ENCODE data around the gene MECP2. TPM values are rescaled to one million over a fixed set of nuclear protein-coding genes. Genes with fewer than 3 reads are reported as not detected.

The MECP2 gene
- total RNA-seq, 2 donors from 2014 or later = 34.4 to 35.3 TPM

DNA sequence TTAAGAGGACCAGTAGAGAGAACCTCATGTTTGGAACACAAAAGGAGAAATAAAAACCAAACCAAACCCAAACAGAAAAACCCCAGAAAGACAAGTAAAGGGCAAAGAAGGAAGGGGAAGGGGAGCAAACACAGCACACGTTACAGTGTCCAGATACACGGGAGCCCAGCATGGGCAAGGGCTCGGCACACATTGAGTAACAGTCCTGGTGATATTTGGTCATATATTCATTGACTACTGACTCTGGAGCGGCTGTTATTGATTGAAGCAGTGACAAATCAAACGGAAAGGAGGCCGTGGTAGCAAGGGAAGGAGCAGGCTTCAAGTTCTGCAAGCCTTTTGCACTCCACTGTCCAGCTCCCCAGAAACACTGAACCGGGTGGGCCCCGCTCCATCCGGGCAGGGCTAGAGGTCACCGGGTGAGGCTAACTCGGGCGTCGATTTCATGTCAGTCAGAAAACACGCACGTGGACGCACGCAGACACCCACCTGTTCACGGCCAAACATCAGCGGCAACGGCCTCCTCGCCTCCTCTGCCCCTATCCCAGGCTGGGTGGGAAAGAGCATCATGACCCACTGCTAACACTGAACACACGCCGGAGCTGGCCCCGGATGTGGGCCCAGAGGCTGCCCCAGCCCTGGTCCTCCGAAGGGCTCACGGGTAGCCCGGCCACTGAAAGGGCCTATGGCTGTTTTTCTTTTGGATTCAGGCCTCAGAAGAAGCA is 74.1 kb downstream of the MECP2 start:
- WGBS, 2 experiments (ENCODE audit: insufficient coverage in 1 of 2, insufficient read length in 1 of 2) = 91 to 96% methylated on average over 8 to 27 of the region's 27 CpGs
- DNase-seq = no peak
- Histone ChIP-seq H3K4me1 (ENCODE audit: control insufficient read depth, insufficient read depth, low read length) (no peaks in the 10 kb centered on the region), H3K27ac (ENCODE audit: low read depth, low read length) (no peak overlapping the region), H3K27me3 (ENCODE audit: control insufficient read depth, insufficient read depth, low read length, poor library complexity, severe bottlenecking) (no peaks in the 10 kb centered on the region), H3K9ac (ENCODE audit: extremely low read depth, low read length, poor library complexity, severe bottlenecking) (no peak overlapping the region), H3K4me3 (ENCODE audit: low read length) (no peak overlapping the region), H3K36me3 (ENCODE audit: control insufficient read depth, insufficient read depth, low read length) (peaks cover 7% of the 10 kb centered on the region), H3K9me3 (ENCODE audit: control insufficient read depth, low read length) (no peaks in the 10 kb centered on the region)
- Mint-ChIP-seq H3K27me3 (ENCODE audit: insufficient read depth) (peaks cover 3% of the 10 kb centered on the region), H3K27ac (no peak overlapping the region), H3K4me1 (peaks cover 18% of the 10 kb centered on the region), H3K4me3 (no peak overlapping the region), H3K36me3 (ENCODE audit: low read depth) (peaks cover 7% of the 10 kb centered on the region), H3K9me3 (peaks cover 66% of the 10 kb centered on the region)
- TF ChIP-seq, protein P1, sequence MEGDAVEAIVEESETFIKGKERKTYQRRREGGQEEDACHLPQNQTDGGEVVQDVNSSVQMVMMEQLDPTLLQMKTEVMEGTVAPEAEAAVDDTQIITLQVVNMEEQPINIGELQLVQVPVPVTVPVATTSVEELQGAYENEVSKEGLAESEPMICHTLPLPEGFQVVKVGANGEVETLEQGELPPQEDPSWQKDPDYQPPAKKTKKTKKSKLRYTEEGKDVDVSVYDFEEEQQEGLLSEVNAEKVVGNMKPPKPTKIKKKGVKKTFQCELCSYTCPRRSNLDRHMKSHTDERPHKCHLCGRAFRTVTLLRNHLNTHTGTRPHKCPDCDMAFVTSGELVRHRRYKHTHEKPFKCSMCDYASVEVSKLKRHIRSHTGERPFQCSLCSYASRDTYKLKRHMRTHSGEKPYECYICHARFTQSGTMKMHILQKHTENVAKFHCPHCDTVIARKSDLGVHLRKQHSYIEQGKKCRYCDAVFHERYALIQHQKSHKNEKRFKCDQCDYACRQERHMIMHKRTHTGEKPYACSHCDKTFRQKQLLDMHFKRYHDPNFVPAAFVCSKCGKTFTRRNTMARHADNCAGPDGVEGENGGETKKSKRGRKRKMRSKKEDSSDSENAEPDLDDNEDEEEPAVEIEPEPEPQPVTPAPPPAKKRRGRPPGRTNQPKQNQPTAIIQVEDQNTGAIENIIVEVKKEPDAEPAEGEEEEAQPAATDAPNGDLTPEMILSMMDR (conservative IDR thresholded peaks at IDR 0.05) = no peak

DNA sequence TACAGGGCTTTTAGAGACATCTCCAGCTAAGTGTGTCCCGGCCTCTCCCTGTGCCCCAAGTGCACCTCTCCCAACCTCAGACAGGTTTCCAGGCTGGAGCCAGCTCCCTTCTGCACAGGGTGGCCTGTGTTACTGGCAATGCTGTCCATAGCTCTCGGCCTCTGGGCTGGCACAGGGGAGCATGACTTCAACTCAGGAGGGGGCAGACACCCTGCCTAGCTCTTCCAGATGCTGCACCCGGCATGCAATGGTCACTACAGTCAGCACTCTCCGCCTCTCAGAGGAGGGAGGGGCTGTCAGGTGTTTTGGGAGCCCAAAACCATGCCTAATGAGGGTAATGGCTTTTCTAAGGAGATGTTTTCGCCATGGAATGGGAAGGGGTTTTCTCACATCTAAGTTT is 75.4 kb downstream of the MECP2 start:
- H3K9me3 Mint-ChIP-seq = peaks cover 63% of the 10 kb centered on the region
- peaks cover 18% of the 10 kb centered on the region for H3K4me1 Mint-ChIP-seq
- Histone ChIP-seq H3K9me3 (ENCODE audit: control insufficient read depth, low read length) (no peaks in the 10 kb centered on the region), H3K36me3 (ENCODE audit: control insufficient read depth, insufficient read depth, low read length) (no peaks in the 10 kb centered on the region), H3K4me3 (ENCODE audit: low read length) (no peak overlapping the region), H3K9ac (ENCODE audit: extremely low read depth, low read length, poor library complexity, severe bottlenecking) (no peak overlapping the region), H3K27me3 (ENCODE audit: control insufficient read depth, insufficient read depth, low read length, poor library complexity, severe bottlenecking) (no peaks in the 10 kb centered on the region), H3K4me1 (ENCODE audit: control insufficient read depth, insufficient read depth, low read length) (no peaks in the 10 kb centered on the region), H3K27ac (ENCODE audit: low read depth, low read length) (no peak overlapping the region)
- WGBS, 2 experiments (ENCODE audit: insufficient coverage in 1 of 2, insufficient read length in 1 of 2) = 72 to 100% methylated on average over 2 to 5 of the region's 5 CpGs
- TF ChIP-seq, protein P1 (conservative IDR thresholded peaks at IDR 0.05) = no peak
- DNase-seq = peak; percentile 70
- H3K27ac Mint-ChIP-seq = no peak overlapping the region
- peaks cover 3% of the 10 kb centered on the region for H3K27me3 Mint-ChIP-seq (ENCODE audit: insufficient read depth)
- H3K4me3 Mint-ChIP-seq = no peak overlapping the region
- peaks cover 3% of the 10 kb centered on the region for H3K36me3 Mint-ChIP-seq (ENCODE audit: low read depth)

DNA sequence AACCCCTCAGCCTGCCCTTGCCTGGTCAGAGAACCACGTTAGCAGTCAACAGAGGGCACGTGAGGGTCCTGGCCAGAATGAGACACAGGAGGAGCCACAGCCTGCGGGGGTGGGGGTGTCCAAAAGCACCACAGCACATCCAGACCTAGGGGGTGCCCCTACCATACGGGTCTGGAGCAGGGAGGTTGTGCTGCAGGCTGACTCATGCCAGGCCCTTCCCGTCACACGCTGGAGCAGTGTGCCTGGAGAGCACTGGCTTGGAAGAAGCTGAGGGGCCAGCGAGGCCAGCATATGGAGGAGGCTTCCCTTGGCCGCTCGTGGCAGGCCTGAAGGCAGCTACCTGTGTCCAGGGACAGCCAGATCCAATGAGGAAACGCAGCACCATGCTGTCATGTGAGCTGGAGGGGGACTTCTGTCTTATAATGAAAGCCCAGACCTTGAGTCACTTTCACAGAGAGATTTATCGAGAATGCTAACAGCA is 76.3 kb downstream of the MECP2 start:
- TF ChIP-seq, protein P1 (conservative IDR thresholded peaks at IDR 0.05) = no peak
- H3K9me3 Mint-ChIP-seq = peaks cover 59% of the 10 kb centered on the region
- no peaks in the 10 kb centered on the region for H3K9me3 ChIP-seq (ENCODE audit: control insufficient read depth, low read length)
- peaks cover 18% of the 10 kb centered on the region for H3K4me1 Mint-ChIP-seq
- no peaks in the 10 kb centered on the region for H3K36me3 ChIP-seq (ENCODE audit: control insufficient read depth, insufficient read depth, low read length)
- no peaks in the 10 kb centered on the region for H3K4me1 ChIP-seq (ENCODE audit: control insufficient read depth, insufficient read depth, low read length)
- no peak overlapping the region for H3K9ac ChIP-seq (ENCODE audit: extremely low read depth, low read length, poor library complexity, severe bottlenecking)
- peaks cover 3% of the 10 kb centered on the region for H3K27me3 Mint-ChIP-seq (ENCODE audit: insufficient read depth)
- H3K27me3 ChIP-seq (ENCODE audit: control insufficient read depth, insufficient read depth, low read length, poor library complexity, severe bottlenecking) = no peaks in the 10 kb centered on the region
- DNase-seq = peak; percentile 77
- no peak overlapping the region for H3K4me3 ChIP-seq (ENCODE audit: low read length)
- no peak overlapping the region for H3K27ac ChIP-seq (ENCODE audit: low read depth, low read length)
- WGBS, 2 experiments (ENCODE audit: insufficient coverage in 1 of 2, insufficient read length in 1 of 2) = 83 to 87% methylated on average over 2 to 11 of the region's 11 CpGs
- peaks cover 3% of the 10 kb centered on the region for H3K36me3 Mint-ChIP-seq (ENCODE audit: low read depth)
- no peak overlapping the region for H3K27ac Mint-ChIP-seq
- H3K4me3 Mint-ChIP-seq = no peak overlapping the region

Data from endodermal cell (in vitro differentiated cells).